ENCODE results near the gene APPBP2.

DNA sequence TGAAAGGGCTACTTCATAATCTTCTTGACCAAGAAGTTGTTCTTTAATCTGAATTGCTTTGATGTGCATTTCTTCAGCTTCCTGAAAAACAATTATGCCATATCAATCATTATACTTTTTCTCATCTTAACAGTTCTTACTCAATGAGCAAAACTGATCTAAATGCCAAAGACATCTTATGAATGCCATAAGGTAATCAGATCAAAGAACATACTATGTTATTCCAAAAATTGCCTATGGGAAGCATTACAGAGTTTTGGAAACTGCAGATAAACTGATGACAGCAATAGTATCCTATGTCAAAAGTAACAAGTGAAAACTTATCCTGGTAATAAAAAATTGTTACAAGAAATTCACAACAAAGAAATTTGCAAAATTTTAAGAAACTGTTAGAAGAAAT, 74.1 kb downstream of the APPBP2 start:
- TF ChIP-seq, protein P1, sequence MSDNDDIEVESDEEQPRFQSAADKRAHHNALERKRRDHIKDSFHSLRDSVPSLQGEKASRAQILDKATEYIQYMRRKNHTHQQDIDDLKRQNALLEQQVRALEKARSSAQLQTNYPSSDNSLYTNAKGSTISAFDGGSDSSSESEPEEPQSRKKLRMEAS (IDR thresholded peaks at IDR 0.05; ENCODE audit: low read depth, low read length), result no peak
- TF ChIP-seq, protein P2, sequence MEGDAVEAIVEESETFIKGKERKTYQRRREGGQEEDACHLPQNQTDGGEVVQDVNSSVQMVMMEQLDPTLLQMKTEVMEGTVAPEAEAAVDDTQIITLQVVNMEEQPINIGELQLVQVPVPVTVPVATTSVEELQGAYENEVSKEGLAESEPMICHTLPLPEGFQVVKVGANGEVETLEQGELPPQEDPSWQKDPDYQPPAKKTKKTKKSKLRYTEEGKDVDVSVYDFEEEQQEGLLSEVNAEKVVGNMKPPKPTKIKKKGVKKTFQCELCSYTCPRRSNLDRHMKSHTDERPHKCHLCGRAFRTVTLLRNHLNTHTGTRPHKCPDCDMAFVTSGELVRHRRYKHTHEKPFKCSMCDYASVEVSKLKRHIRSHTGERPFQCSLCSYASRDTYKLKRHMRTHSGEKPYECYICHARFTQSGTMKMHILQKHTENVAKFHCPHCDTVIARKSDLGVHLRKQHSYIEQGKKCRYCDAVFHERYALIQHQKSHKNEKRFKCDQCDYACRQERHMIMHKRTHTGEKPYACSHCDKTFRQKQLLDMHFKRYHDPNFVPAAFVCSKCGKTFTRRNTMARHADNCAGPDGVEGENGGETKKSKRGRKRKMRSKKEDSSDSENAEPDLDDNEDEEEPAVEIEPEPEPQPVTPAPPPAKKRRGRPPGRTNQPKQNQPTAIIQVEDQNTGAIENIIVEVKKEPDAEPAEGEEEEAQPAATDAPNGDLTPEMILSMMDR (IDR thresholded peaks at IDR 0.05; ENCODE audit: low read depth, low read length), result no peak
- TF ChIP-seq POLR2A (IDR thresholded peaks at IDR 0.05; ENCODE audit: extremely low read depth, insufficient read length), result no peak
- no peak for TF ChIP-seq MYC (IDR thresholded peaks at IDR 0.05; ENCODE audit: low read depth, low read length)

Data from NB4 (cell line).